Stimulated activated CD4-positive, alpha-beta T cell treated with anti-CD3 and anti-CD28 coated beads, Interleukin-4, amount 100 ng/mL, for 24 hours (primary cell): Measurements from ENCODE around the gene PLA2G2D.

Experiments used
- DNase-seq: peaks from one replicate; pipeline ENCODE4 v3.0.0-alpha.2; 2020

Gene PLA2G2D

DNA sequence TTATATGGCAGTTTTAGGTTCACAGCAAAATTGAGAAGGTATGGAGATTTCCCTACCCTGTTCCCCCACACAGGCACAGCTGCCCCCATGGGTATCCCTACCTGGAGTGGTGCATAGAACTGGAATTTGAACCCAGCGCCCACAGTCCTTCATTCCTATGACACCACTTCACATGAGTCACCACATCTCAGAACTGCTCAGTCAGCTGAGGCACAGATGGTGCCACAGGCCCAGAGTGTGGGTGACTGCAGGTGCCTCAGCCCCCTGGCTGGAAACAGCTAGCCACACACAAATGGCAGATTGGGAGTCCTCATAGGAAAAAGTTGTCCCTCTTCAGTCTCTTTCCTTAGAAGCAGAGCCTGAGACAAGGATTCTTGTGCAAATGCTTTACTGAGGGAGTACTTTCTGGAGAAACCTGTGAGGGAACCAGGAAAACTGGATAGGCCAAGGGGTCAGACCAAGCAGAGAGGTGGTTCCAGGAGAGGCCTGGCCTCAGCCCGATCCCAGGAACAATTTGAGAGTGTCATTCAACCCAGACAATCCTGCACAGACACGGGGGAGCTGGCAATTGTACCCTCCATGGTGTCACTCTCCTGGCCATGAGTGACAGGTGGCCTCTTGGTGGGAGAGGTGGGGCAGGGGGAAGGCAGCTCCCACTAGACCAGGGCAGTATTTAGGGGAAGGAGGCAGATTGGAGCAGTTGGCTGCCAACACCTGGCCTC is 6.9 kb downstream of the PLA2G2D start:
- no peak for DNase-seq

DNA sequence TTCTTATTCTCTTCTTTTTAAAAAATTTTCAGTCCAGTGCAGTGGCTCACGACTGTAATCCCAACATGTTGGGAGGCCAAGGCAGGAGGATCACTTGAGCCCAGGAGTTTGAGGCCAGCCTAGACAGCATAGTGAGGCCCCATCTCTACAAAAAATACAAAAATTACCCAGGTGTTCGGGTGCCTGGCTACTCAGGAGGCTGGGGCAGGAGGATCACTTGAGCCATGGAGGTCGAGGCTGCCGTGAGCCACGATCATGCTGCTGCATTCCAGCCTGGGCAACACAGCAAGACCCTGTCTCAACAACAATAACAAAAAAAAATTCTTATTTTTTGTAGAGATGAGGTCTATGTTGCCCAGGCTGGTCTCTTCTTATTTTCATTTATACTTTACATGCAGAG is 7.9 kb downstream of the PLA2G2D start:
- DNase-seq, result no peak

DNA sequence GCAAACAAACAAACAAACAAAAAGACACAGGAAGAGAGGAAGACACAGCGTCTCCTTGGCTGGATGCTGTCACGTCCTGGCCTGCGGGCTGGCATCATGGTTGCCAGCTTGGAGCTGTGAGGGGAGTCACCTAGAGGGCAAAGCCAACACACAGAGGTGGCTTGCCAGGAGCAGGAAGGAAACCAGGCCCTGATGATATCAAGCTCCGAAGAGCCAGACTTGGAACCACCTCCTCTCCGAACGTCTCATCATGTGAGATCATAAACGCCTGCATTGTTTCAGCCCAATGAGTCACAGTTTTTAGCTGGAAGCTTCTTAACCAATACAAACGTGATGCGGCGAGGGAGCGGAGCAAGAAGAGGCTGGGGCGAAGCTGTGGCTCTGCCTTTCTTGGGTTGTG is 8.7 kb downstream of the PLA2G2D start:
- DNase-seq, result no peak

DNA sequence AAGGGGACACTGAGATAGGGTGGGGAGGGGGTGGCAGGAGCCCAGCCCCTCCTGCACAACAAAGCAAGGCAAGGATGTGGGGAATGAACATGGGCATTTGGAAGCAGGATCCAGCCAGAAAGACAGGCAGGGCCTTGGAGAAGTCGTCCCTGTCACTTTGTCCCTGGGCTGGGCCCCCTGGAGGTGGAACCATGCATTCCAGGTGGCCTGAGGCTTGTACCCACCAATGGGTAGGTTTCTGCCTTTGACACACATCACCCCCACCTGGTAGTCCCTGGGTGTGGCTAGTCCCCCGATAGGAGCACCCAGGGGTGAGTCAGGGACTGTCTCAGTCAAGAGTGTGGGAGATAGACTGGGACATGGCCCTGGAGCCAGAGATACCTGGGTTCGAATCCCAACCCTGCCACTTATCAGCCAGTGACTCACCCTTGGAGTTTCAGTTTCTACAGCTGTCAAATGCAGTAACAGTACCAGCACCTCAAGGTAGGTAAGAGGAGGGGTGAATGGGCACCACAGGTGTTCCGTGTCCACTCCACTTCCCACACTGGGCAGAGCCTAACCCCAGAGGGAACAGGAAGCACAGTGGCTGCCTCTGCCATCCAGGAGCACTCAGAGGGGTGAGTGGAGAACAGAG is 10.0 kb downstream of the PLA2G2D start:
- DNase-seq, result no peak

DNA sequence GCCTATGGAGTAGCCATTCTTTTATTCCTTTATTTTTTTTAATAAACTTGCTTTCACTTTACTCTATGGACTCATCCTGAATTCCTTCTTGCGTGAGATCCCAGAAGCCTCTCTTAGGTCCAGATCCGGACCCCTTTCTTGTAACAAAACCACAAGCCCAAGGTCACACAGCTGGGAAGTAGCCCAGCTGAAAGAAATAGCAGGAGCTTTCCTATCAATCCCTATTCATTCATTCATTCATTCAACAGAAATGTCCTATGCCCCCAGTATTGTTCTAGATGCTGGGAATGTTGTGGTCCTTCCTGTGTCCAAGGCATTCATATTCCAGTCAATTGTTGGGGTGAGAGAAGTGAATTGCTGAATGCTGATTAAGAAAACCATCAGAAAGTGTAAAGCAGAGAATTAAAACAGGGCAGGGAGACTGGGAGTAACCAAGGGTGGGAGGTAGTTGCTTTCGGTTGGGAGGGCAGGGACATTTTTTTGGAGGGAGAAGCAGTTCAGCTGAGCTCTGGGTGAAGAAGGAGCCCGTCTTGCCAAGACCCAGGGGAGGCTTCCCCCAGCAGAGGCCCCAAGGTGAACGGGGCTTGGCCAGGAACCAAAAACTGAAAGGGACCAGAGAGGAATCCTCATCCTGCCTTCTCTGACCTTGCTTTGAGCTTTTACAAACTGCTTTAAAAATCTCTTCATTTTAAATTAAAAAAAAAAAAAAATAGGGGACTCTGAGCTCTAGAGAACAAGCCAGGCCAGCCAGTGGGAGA is 10.8 kb downstream of the PLA2G2D start:
- DNase-seq, result no peak

DNA sequence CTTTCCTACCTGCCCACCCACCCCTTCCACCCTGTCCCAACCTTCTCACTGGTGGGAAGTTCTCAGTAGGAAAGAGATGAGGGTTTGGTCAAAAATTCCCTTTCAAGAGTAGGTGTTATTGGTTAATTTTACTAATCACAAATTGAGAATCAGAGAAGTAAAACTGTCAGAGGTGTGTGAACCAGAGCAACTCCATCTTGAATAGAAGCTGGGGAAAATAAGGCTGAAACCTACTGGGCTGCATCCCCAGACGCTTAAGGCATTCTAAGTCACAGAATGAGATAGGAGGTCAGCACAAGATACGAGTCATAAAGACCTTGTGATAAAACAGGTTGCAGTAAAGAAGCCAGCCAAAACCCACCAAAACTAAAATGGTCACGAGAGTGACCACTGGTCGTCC is 11.5 kb downstream of the PLA2G2D start:
- no peak for DNase-seq

DNA sequence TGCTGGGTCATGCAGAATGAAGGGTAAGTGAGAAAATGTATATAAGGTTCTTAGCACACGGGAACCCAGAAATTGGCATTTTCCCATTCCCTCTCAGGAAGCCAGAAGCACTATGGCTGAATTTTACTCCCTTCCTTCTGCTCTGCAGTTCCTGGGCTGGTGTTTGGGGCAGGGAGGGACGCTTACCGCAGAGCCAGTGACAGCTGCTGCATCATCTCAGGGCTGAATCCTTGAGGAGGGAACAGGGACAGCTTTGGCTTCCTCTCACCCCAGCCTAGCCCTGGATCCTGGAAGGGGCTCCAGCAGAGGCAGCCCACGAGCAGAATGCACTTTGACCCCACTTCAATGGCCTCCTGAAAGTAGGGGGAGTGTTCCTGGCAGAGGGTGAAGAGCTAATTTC is 12.0 kb downstream of the PLA2G2D start:
- DNase-seq, result no peak

DNA sequence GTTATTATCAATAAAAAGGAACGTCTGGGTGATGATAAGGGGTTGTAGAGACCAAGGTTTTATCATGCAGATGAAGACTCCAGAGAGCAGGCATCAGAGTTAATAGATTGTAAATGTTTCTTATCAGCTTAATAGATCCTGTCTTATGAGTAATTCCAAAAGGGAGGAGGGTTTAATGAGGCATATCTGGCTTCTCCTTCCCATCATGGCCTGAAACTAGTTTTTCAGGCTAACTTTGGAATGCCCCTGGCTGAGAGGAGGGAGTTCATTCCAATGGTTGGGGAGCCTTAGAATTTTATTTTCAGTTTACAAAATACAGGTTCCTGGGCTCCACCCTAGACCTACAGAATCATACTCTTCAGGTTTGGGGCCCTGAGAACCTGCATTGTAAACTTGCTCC is 13.5 kb downstream of the PLA2G2D start:
- DNase-seq, result no peak

DNA sequence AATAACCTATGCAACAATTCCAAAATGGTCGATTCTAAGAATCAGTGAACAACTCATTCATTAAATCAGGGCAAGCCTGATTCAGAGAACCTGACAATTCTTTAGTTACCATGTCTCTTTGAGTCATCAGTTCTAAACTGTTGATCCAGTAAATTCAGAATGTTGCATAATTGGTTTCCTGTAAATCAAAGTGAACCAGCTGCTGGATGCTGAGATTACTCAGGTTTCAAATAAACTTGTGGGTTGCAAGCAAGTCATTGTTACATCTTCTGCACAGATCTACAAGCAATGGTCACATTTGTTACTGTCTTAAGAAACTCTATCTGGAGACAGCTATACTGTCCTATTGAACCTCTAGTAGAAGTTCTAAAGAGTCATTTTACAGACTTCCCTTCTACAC is 16.5 kb downstream of the PLA2G2D start:
- no peak for DNase-seq

DNA sequence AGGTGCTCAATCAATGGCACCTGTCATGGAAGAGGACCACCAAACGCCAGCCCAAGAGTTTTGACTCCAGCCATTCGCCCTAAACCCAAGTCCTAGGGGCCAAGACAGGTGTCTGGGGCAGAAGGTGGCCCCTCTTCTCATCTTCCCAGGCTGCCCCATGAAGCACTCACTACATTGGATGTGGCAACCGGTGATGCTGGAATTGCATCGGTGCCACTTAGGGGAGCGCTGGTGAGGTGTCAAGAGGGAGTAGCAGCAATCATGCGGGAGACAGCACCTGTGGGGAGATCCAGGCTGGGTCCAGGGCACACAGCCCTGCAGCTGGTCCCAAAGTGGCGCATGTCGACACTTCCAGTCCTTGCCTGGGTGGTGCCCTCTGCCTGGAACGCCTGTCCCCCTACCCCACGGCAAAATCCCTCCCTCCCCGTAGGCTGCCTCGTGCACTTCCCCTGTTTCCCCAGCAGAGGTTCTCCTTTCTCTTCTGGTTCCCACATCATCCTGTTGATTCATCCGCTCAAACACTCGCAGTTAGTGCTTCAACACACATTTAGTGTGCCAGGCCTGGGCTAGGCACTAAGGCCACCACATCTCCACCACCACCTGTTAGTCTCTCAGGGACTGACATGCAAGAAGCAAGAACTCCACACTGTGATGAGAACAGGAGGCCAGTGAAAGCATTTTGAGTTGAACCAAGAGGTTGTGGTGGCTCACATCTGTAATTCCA is 18.5 kb downstream of the PLA2G2D start:
- DNase-seq, result peak; percentile 22

DNA sequence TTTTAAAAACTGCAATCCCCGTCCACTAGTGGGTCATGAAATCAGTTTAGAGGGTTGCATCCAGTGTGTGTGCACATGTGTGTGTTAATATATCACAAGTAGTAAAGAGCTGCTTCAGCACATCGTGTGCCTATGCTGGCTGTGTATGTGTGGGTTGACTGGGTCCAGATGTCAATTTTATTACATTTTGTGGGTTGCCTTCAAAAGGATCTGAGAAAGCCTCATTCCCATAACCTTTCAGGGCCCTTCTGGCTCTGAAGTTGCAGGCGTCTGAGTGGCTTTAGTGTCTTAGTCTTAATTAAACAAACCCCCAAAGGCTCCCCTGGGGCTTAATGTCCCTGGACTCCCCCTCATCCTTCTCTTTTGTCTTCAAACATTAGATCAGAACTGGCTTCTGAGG is 19.8 kb downstream of the PLA2G2D start:
- DNase-seq, result no peak

DNA sequence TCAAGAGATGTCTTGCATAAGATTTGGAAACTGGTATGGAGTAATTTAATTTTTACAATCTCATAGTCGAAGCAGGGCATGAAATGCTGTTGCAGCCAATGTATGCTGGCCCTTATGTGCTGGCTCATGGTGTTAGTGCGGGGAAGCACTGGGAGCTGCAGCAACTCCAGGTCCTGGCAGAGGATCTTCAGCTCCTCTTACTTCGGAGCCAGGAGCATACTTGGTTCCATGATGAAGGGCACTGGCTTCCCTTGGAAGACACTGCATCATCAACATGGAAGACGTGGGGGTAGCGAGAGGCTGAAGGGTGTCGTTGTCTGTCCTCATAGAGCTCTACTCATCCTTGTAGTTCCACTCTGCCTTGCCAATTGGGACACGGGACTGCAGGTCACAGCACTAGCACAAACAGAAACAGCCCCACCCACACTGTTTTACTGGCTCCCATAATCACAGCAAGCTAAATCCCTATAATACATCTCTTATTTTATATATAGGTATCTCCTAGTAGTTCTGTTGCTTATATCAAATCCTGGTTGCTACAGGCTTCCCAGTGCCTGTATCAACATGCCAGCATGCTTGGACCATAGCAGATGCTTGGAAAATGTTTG is 22.4 kb downstream of the PLA2G2D start:
- no peak for DNase-seq

DNA sequence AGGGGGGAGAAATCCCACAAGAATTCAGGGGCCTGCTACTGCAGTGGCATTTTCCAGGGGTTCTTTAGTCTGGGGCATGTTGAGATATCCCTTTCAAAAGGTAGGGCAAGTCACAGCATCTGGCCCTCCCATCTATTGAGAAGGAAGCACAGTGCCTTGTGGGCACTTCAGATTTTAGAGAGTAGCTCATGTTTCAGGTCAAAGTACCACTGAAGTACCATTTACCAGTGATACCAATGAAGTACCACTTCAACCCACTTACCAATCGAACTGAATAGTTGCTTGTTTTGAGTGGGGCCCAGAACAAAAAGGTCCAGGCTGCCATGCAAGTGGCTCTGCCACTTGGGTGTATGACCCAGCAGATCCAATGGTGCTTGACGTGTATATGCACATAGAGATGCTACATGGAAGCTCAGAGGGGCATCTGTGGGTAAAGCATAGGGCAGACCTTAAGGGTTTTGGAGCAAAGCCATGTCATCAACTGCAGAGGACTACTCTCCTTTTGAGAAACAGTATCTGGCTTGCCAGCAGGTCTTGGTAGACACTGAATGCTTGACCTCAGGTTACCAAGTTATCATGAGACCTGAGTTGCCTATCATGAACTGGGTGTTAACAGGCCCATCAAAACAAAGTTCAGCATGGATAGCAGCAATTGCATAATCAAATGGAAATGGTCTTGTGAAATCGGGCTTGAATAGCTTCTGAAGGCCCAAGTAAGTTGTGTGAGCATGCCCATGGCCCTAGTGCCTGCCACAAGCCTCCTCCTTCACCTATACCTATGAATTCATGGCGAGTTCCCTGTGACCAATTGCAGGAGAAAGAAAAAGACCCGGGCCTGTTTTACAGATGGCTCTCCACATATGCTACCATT is 23.5 kb downstream of the PLA2G2D start:
- no peak for DNase-seq

DNA sequence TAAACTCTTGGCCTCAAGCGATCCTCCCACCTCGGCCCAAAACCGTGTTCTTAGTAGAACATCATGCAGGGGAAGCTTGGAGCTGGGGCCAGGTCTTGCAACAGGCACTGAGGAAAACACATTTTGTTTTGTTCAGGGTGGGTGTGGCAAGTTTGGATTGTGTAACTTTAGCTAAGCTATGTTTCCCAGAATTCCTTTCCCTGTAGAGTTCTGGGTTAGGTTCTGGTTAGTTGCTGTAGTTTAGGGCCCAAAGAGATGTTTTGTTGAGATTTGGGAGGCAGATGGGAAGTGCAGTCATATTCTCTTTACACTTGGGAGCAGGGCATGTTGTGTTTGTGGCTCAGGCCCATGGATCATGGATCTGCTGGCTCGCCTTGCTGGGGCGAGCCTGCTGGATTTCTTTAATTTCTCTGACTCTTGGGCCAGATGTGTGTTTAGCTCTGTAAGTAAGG is 25.4 kb downstream of the PLA2G2D start:
- DNase-seq, result no peak

DNA sequence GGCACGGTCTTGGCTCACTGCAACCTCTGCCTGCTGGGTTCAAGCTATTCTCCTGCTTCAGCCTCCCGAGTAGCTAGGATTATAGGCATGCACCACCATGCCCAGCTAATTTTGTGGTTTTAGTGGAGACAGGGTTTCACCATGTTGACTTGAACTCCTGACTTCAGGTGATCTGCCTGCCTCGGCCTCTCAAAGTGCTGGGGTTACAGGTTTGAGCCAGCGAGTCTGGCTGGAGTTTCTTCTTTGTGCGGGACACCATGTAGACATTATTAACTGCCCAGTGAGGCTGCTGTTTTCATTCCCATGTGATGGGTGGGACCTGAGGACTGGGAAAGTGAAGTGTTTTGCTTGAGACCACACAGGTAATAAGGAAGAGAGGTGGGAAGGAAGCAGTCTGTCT is 26.0 kb downstream of the PLA2G2D start:
- DNase-seq, result no peak

DNA sequence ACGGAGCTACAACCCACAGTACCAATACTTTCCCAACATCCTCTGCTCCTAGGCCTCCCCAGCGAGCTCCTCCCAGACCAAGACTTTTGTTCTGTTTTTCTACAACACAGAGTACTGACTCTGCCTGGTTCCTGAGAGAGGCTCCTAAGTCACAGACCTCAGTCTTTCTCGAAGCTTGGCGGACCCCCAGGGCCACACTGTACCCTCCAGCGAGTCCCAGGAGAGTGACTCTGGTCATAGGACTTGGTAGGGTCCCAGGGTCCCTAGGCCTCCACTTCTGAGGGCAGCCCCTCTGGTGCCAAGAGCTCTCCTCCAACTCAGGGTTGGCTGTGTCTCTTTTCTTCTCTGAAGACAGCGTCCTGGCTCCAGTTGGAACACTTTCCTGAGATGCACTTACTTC is 28.7 kb downstream of the PLA2G2D start:
- no peak for DNase-seq

DNA sequence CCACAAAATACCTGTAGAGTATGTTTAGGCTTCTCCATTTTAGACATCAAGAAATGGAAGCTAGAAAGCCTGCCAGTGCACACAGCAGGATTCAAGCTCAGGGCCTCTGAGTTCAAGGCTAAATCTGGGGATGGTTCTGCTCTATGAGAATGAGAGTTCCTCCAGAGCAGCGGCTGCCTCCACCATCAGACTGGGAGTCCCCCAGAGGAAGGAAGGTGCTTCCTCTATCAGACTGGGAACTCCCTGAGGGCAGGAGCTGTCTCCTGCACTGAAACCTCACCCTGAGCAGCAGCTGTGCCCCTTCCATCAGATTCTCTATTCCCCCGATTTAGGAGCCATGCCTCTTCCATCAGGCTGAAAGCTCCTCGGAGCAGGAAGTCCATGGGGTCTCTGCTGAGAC is 29.2 kb downstream of the PLA2G2D start:
- DNase-seq, result no peak

DNA sequence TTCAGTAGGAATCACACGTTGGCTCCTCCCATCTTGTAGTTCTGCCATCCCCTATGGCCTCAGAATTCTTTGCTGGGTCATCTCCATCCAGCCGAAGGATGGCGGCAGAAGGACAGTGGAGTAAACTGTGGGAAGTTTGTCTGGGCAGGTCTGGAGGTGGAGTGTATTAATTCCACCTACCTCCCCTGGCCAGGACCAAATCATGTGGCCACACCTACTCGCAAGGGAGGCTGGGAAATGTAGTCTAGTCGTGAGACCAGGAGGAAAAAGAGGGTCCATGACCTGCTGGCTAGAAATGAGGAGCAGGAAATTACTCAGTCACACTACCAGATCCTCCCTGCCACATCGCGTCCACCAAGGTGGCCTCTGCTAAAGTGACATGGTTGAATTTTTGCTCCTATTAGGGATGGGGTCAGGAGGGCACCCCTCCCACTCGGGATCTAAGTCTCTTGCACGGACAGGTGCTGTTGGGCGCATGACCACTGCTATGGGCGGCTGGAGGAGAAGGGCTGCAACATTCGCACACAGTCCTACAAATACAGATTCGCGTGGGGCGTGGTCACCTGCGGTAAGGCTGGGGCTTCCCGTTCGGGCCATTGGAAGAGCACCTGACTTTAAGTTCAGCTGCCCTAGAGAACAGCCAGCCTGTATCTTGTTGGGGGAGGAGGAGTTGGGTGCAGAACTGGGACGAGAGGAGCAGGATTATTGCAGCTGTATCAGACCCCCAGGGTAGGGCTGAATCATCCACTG is 29.8 kb downstream of the PLA2G2D start:
- no peak for DNase-seq

DNA sequence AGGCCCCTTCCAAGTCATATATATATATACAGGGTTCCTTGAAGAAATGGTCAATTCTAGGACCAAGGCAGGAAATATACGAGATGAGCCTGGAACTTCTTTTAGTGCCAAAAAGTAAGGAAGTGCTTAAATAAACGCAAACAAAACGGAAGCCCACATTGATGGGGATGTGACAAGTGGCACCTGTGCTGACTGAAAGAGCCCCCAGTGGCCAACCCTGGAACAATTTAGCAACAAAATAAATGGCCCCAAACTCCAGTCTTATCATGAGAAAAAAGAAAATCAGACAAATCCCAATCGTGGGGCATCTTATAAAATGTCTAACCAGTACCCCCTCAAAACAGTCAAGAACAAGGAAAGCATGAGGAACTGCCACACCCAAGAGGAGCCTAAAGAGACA is 31.7 kb downstream of the PLA2G2D start:
- no peak for DNase-seq

DNA sequence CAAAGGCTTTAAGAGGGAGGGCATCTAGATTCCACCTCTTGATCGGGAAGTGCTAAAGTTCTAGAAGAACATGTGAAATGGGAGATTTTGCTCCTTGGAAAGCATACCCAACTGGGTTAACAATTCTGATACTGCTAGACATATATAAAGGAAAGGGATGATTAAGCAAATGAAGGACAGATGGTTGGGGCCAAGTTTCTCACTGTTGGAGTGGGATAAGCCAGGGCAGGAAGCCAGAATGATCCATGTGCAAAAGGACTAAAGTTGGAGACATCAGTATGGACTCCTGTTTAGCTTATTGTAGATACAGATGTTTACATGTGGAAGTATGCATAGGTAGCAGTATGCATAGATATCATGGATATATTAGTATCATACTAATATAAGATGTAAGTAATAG is 32.5 kb downstream of the PLA2G2D start:
- DNase-seq, result no peak
